Heart right ventricle (tissue), 16 donors: ENCODE results near the gene SH3RF3. TPM values are rescaled to one million over a fixed set of nuclear protein-coding genes. Genes with fewer than 3 reads are reported as not detected.

Experiments
- ATAC-seq, 8 donors: fragments of 200-7000 bp; cut with Tn5 transposase; one replicate each; pipeline ENCODE4 v1.9.1; 2020; ENCODE audit warnings: mild to moderate bottlenecking in 8 of 8, moderate library complexity in 8 of 8, moderate number of reproducible peaks in 1 of 8
- DNase-seq, 2 donors: peaks; one replicate each; pipeline ENCODE4 v3.0.0-alpha.2; 2020
- H3K27ac ChIP-seq, 10 donors: fragments of 200-600 bp; sonication (generic) in 2 of 10; one replicate each; pipeline versions ENCODE4 v1.5.0 to v1.8.0; 2020 to 2022; ENCODE audit warnings: mild to moderate bottlenecking in 3 of 10
- H3K27me3 ChIP-seq, 7 donors: fragments of 200-600 bp; one replicate each; pipeline ENCODE4 v1.8.0; 2021 to 2022; ENCODE audit warnings: mild to moderate bottlenecking in 2 of 7
- H3K36me3 ChIP-seq, 9 donors: fragments of 200-600 bp; sonication (generic) in 1 of 9; one replicate each; pipeline versions ENCODE4 v1.5.0 to v1.8.0; 2020 to 2022; ENCODE audit warnings: mild to moderate bottlenecking in 2 of 9
- H3K4me1 ChIP-seq, 9 donors: fragments of 200-600 bp; sonication (generic) in 1 of 9; one replicate each; pipeline versions ENCODE4 v1.5.0 to v1.8.0; 2020 to 2022; ENCODE audit warnings: mild to moderate bottlenecking in 4 of 9
- H3K4me3 ChIP-seq, 10 donors: fragments of 200-600 bp; sonication (generic) in 2 of 10; one replicate each; pipeline versions ENCODE4 v1.5.0 to v1.8.0; 2020 to 2022; ENCODE audit warnings: mild to moderate bottlenecking in 7 of 10, moderate library complexity in 2 of 10
- H3K9me3 ChIP-seq, 11 donors: fragments of 200-600 bp in 10 of 11; sonication (generic) in 2 of 11; one replicate each; pipeline versions ENCODE4 v1.5.0 to v1.8.0; 2013 to 2022; ENCODE audit warnings: mild to moderate bottlenecking in 2 of 11, control low read depth in 1 of 11, moderate library complexity in 1 of 11
- CTCF ChIP-seq, 9 donors: fragments of 200-600 bp; sonication (generic) in 2 of 9; IDR thresholded peaks; one replicate each; pipeline versions ENCODE4 v1.5.0 to v1.8.0; 2021 to 2022; ENCODE audit warnings: antibody characterized with exemption in 9 of 9, mild to moderate bottlenecking in 5 of 9, moderate library complexity in 1 of 9
- WGBS, 2 donors: extraction: QIAGEN DNeasy Blood & Tissue Kit; methylation state at CpG; one replicate each; pipeline ENCODE4 v1.1.7; 2013; ENCODE audit warnings: inconsistent platforms in 1 of 2; 5-methylcytosine and 5-hydroxymethylcytosine counted together
- intact Hi-C, 10 donors: fragments of 100-400 bp; cut with DNase I; formaldehyde crosslinking; loops; one replicate each; pipeline versions ENCODE4 v1.11.1 to v1.14.2; 2022
- polyA plus RNA-seq, 2 donors: library from polyadenylated mRNA; stranded (reverse); fragments of 200-250 nt; gene quantifications; one replicate each; pipeline ENCODE4 v1.2.3, GENCODE V29; 2013
- total RNA-seq, 10 donors: library from RNA; stranded (reverse); fragmentation: NEBNext Ultra II Directional in 3 of 10; extraction: Animal tissue kit (Norgen Biotek cat#: 25700) in 3 of 10; gene quantifications; one replicate each; pipeline versions ENCODE4 v1.2.1 to v1.2.4, GENCODE V29; 2021 to 2023
- donor health status: Arrhythmogenic right ventricular cardiomyopathy.
- donor health status: ischemic (EF 13 %, LVEDD 7.1; RV severe dilation, severe dysfunction).
- donor health status: healthy with polysubstance abuse.
- donor health status: DM: no; HTN: yes; CAD: no.
- donor health status: DM: no; HTN: no; CAD: no.
- donor health status: ischemic (EF 25% LVEDD 6.9; RV normal size, moderate dysfunction).
- donor health status: ischemic (EF 25% LVEDD 5.7; RV mildly dilated, moderate dysfunction).
- donor health status: healthy.
- donor health status: DM: yes; HTN: yes; CAD: no.
- donor health status: Ischemic cardiomyopathy.
- donor health status: ischemic (EF 35%, LVEDD 5.7; RV mildly dilated, moderate dysfunction).
- donor health status: nonischemic (EF 11% LVEDD 7.7; RV severe dilation, severe dysfunction).
- donor health status: DM: yes; HTN: yes; CAD: no.
- donor health status: PGD.
- donor health status: ischemic (EF 29% LVEDD 5.4; RV normal size, mild dysfunction).
- donor health status: nonischemic (EF 23%, LVEDD 6.1; RV moderate dilation, normal function).

The SH3RF3 gene
- total and polyA plus RNA-seq, 12 donors: 5.0 to 11.5 (median 8.6) TPM

- H3K27ac ChIP-seq: no peak overlapping the region
- no peaks in the 10 kb centered on the region for H3K9me3 ChIP-seq
- ATAC-seq: no peak
- 96% methylated on average over 5 of the region's 5 CpGs for WGBS, 2 donors
- H3K36me3 ChIP-seq: no peaks in the 10 kb centered on the region
- no peak overlapping the region for H3K4me3 ChIP-seq
- no peak for DNase-seq
- H3K4me1 ChIP-seq: peaks cover 0 to 18% (median 6%) of the 10 kb centered on the region in 9 donors
- intact Hi-C loops: no loop called here
- no peaks in the 10 kb centered on the region for H3K27me3 ChIP-seq
- no peak for TF ChIP-seq CTCF (IDR thresholded peaks at IDR 0.05)
Measured at GRCh38 chr2:109392140-109392539, 263.1 kb downstream of the SH3RF3 start.

GRCh38 chr2:109392816-109393661, 264.0 kb downstream of the SH3RF3 start:
- Histone ChIP-seq H3K9me3 (no peaks in the 10 kb centered on the region), H3K27me3 (no peaks in the 10 kb centered on the region), H3K27ac (no peak overlapping the region), H3K36me3 (no peaks in the 10 kb centered on the region), H3K4me3 (no peak overlapping the region), H3K4me1 (peaks cover 0 to 19% (median 6%) of the 10 kb centered on the region in 9 donors)
- TF ChIP-seq CTCF (IDR thresholded peaks at IDR 0.05): no peak
- DNase-seq: no peak
- peak in 1 of 8 donors; percentile 25 for ATAC-seq
- 76 to 80% methylated on average over 15 of the region's 15 CpGs for WGBS, 2 donors
- intact Hi-C loops: no loop called here

GRCh38 chr2:109393662-109393972, 264.6 kb downstream of the SH3RF3 start:
- ATAC-seq (no peak), DNase-seq (no peak)
- no peak overlapping the region for H3K27ac ChIP-seq
- H3K4me3 ChIP-seq: no peak overlapping the region
- 92 to 95% methylated on average over 7 of the region's 7 CpGs for WGBS, 2 donors
- H3K9me3 ChIP-seq: no peaks in the 10 kb centered on the region
- no peak for TF ChIP-seq CTCF (IDR thresholded peaks at IDR 0.05)
- peaks cover 0 to 19% (median 6%) of the 10 kb centered on the region in 9 donors for H3K4me1 ChIP-seq
- intact Hi-C loops: no loop called here
- no peaks in the 10 kb centered on the region for H3K27me3 ChIP-seq
- no peaks in the 10 kb centered on the region for H3K36me3 ChIP-seq

GRCh38 chr2:109395494-109396201, 266.6 kb downstream of the SH3RF3 start:
- H3K27ac ChIP-seq: no peak overlapping the region
- H3K27me3 ChIP-seq: no peaks in the 10 kb centered on the region
- TF ChIP-seq CTCF (IDR thresholded peaks at IDR 0.05): no peak
- H3K36me3 ChIP-seq: peaks cover 0 to 13% (median 0%) of the 10 kb centered on the region in 9 donors
- H3K9me3 ChIP-seq: no peaks in the 10 kb centered on the region
- DNase-seq: no peak
- 87 to 89% methylated on average over 15 of the region's 15 CpGs for WGBS, 2 donors
- peaks cover 0 to 19% (median 6%) of the 10 kb centered on the region in 9 donors for H3K4me1 ChIP-seq
- intact Hi-C loops: no loop called here
- no peak for ATAC-seq
- no peak overlapping the region for H3K4me3 ChIP-seq
